Lung (tissue), 12 donors: ENCODE results near the gene FOXI1. TPM values are rescaled to one million over a fixed set of nuclear protein-coding genes. Genes with fewer than 3 reads are reported as not detected.

ENCODE experiments used
- ATAC-seq: fragments of 200-7000 bp; cut with Tn5 transposase; one replicate; pipeline ENCODE4 v1.9.1; 2020; ENCODE audit warnings: moderate number of reproducible peaks; ENCODE audit not compliant: insufficient read depth, low FRiP score
- DNase-seq, 3 donors: peaks; one replicate each; pipeline ENCODE4 v3.0.0-alpha.2; 2013 to 2017
- H3K27ac ChIP-seq, 2 donors: one replicate each; pipeline ENCODE4 v1.5.1; 2013; ENCODE audit warnings: mild to moderate bottlenecking in 2 of 2, moderate library complexity in 2 of 2, control low read depth in 1 of 2, inconsistent platforms in 1 of 2, low read depth in 1 of 2, low read length in 1 of 2
- H3K27me3 ChIP-seq, 3 donors: one replicate each; pipeline ENCODE4 v1.5.1; 2013; ENCODE audit warnings: low read length in 2 of 3; ENCODE audit not compliant: control insufficient read depth in 3 of 3, insufficient read depth in 3 of 3
- H3K36me3 ChIP-seq, 4 donors: one replicate each; pipeline ENCODE4 v1.5.1; 2013; ENCODE audit warnings: low read length in 4 of 4, mild to moderate bottlenecking in 1 of 4, moderate library complexity in 1 of 4; ENCODE audit not compliant: control insufficient read depth in 4 of 4, insufficient read depth in 4 of 4
- H3K4me1 ChIP-seq, 5 donors: one replicate each; pipeline ENCODE4 v1.5.1; 2013; ENCODE audit warnings: low read length in 5 of 5, mild to moderate bottlenecking in 2 of 5, moderate library complexity in 1 of 5; ENCODE audit not compliant: control insufficient read depth in 5 of 5, insufficient read depth in 5 of 5
- H3K4me3 ChIP-seq: one replicate; pipeline ENCODE4 v1.5.1; 2013; ENCODE audit warnings: mild to moderate bottlenecking, control low read depth, moderate library complexity
- H3K9ac ChIP-seq, 2 donors: one replicate each; pipeline ENCODE4 v1.5.1; 2013; ENCODE audit warnings: low read length in 2 of 2, control low read depth in 1 of 2; ENCODE audit not compliant: insufficient read depth in 1 of 2
- H3K9me3 ChIP-seq, 4 donors: one replicate each; pipeline ENCODE4 v1.5.1; 2013; ENCODE audit warnings: low read length in 3 of 4, mild to moderate bottlenecking in 1 of 4, moderate library complexity in 1 of 4; ENCODE audit not compliant: control insufficient read depth in 4 of 4, insufficient read depth in 3 of 4
- CTCF ChIP-seq: IDR thresholded peaks from 2 replicates; pipeline ENCODE4 v1.5.1; 2012; ENCODE audit warnings: mild to moderate bottlenecking; ENCODE audit errors: control extremely low read depth, extremely low read depth
- WGBS, 2 donors: extraction: QIAGEN DNeasy Blood & Tissue Kit; methylation state at CpG; one replicate each; pipeline ENCODE4 v1.1.7; 2013; 5-methylcytosine and 5-hydroxymethylcytosine counted together
- polyA plus RNA-seq, 2 donors: library from polyadenylated mRNA; stranded (reverse); fragments of 200-250 nt; gene quantifications; one replicate each; pipeline ENCODE4 v1.2.1, GENCODE V29; 2013
- total RNA-seq, 2 donors: library from RNA; depleted of rRNA in 1 of 2; stranded (reverse); fragments of >200 nt in 1 of 2; gene quantifications; one replicate each; pipeline ENCODE4 v1.2.1, GENCODE V29; 2014 to 2021
- donor health status: control.
- donor health status: control.
- donor health status: Bipolar disorder and iron deficiency.
- donor health status: healthy.
- donor health status: DM: yes; HTN: yes; CAD: no.

Gene FOXI1
- total and polyA plus RNA-seq, 4 donors = 0.05 to 0.10 TPM; not detected in 2

DNA sequence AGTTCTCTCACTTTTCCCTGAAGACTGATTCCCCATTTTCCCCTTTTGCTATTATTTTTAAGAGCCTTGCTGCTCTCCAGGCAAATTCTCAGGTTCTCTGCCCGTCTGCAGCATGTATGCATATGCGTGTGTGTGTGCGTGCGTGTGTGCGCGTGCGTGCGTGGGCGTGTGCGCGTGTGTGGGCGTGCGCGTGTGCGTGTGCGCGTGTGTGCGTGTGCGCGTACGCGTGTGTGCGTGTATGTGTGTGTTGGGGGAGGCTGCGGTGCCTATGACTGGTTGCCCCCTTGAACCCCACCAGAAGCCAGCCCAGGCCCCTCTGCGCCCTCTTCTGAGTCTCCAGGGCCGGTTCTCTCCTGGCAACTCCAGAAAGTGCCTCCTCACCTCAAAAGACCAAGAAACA lies 987 bp upstream of the FOXI1 start:
- Histone ChIP-seq H3K36me3 (no peaks in the 10 kb centered on the region), H3K9me3 (no peaks in the 10 kb centered on the region), H3K27ac (no peak overlapping the region), H3K9ac (no peak overlapping the region), H3K4me1 (peaks cover 0 to 5% (median 0%) of the 10 kb centered on the region in 5 donors), H3K4me3 (no peak overlapping the region), H3K27me3 (peaks cover 0 to 2% (median 0%) of the 10 kb centered on the region in 3 donors)
- DNase-seq (no peak), ATAC-seq (no peak)
- no peak for TF ChIP-seq CTCF
- WGBS, 2 donors = 92 to 94% methylated on average over 26 of the region's 26 CpGs

DNA sequence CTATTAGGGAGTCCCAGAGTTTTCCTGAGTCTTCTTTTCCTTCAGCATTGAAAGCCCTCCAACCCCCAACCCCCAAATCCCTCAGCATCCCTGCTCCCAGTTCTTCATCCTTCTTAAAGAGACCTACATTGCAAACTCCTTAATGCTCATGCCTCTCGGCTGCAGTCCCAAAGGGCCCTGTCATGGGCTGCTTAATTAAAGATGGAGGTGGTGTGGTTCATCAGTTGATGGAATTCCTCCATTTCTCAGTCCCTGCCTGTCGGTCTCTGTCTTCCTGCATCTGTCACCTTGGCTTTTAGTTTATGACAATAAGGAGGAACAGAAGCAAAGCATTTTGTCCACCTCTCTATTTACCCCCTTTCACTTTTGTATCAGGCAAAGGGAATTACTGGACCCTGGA lies 2.0 kb downstream of the FOXI1 start:
- Histone ChIP-seq H3K9me3 (no peaks in the 10 kb centered on the region), H3K27me3 (peaks cover 0 to 2% (median 0%) of the 10 kb centered on the region in 3 donors), H3K9ac (no peak overlapping the region), H3K4me1 (no peaks in the 10 kb centered on the region), H3K27ac (no peak overlapping the region), H3K36me3 (no peaks in the 10 kb centered on the region), H3K4me3 (no peak overlapping the region)
- TF ChIP-seq CTCF = no peak
- WGBS, 2 donors = 88 to 90% methylated on average over 2 of the region's 2 CpGs
- ATAC-seq (no peak), DNase-seq (no peak)

GRCh38 chr5:170108266-170108785 lies 2.6 kb downstream of the FOXI1 start:
- H3K36me3 ChIP-seq = no peaks in the 10 kb centered on the region
- no peak overlapping the region for H3K4me3 ChIP-seq
- H3K9ac ChIP-seq = no peak overlapping the region
- 91 to 94% methylated on average over 12 of the region's 12 CpGs for WGBS, 2 donors
- peaks cover 0 to 2% (median 0%) of the 10 kb centered on the region in 3 donors for H3K27me3 ChIP-seq
- H3K27ac ChIP-seq = no peak overlapping the region
- no peak for TF ChIP-seq CTCF
- ATAC-seq = no peak
- no peak for DNase-seq
- no peaks in the 10 kb centered on the region for H3K4me1 ChIP-seq
- H3K9me3 ChIP-seq = no peaks in the 10 kb centered on the region
